ENCODE data around the gene KCNT1.

The KCNT1 gene

GRCh38 chr9:135777623-135778177, 75.7 kb downstream of the KCNT1 start:
- no peak for DNase-seq

- DNase-seq, result no peak
These were observed 76.4 kb downstream of the KCNT1 start for GRCh38 chr9:135778421-135778820.

GRCh38 chr9:135779571-135779970, 77.6 kb downstream of the KCNT1 start:
- DNase-seq, result no peak

GRCh38 chr9:135780086-135780485, 78.1 kb downstream of the KCNT1 start:
- DNase-seq, result no peak

- DNase-seq, result no peak
These were observed 78.6 kb downstream of the KCNT1 start for GRCh38 chr9:135780626-135781025.

GRCh38 chr9:135782946-135783345, 81.0 kb downstream of the KCNT1 start:
- no peak for DNase-seq

- DNase-seq, result no peak
These were observed 81.7 kb downstream of the KCNT1 start for GRCh38 chr9:135783540-135784245.

GRCh38 chr9:135785013-135785575, 83.1 kb downstream of the KCNT1 start:
- DNase-seq, result peak in 1 of 58 donors; percentile 10

GRCh38 chr9:135786146-135786690, 84.2 kb downstream of the KCNT1 start:
- no peak for DNase-seq

- DNase-seq, result no peak
These were observed 85.3 kb downstream of the KCNT1 start for GRCh38 chr9:135787317-135787716.

GRCh38 chr9:135787776-135788575, 86.0 kb downstream of the KCNT1 start:
- DNase-seq, result no peak

GRCh38 chr9:135788576-135789300, 86.8 kb downstream of the KCNT1 start:
- no peak for DNase-seq

- no peak for DNase-seq
These were observed 87.9 kb downstream of the KCNT1 start for GRCh38 chr9:135789838-135790291.

GRCh38 chr9:135790356-135790755, 88.4 kb downstream of the KCNT1 start:
- no peak for DNase-seq

- DNase-seq, result no peak
These were observed 88.9 kb downstream of the KCNT1 start for GRCh38 chr9:135790850-135791249.

GRCh38 chr9:135791431-135792267, 89.7 kb downstream of the KCNT1 start:
- DNase-seq, result no peak

GRCh38 chr9:135792268-135793128, 90.5 kb downstream of the KCNT1 start:
- DNase-seq, result no peak

GRCh38 chr9:135793221-135794056, 91.5 kb downstream of the KCNT1 start:
- DNase-seq, result no peak

Data from anterior cingulate cortex (tissue), 58 donors.